Measurements from ENCODE around the gene NCAN. TPM values are rescaled to one million over a fixed set of nuclear protein-coding genes. Genes with fewer than 3 reads are reported as not detected.
A peak's percentile ranks its signal among the peaks of the same experiment; 100 is the strongest.

NCAN gene
- total RNA-seq, 1 donor from 2014 or later: not detected

GRCh38 chr19:19179548-19180441, 32.0 kb upstream of the NCAN start:
- no peak for DNase-seq (ENCODE audit: low spot score)

DNA sequence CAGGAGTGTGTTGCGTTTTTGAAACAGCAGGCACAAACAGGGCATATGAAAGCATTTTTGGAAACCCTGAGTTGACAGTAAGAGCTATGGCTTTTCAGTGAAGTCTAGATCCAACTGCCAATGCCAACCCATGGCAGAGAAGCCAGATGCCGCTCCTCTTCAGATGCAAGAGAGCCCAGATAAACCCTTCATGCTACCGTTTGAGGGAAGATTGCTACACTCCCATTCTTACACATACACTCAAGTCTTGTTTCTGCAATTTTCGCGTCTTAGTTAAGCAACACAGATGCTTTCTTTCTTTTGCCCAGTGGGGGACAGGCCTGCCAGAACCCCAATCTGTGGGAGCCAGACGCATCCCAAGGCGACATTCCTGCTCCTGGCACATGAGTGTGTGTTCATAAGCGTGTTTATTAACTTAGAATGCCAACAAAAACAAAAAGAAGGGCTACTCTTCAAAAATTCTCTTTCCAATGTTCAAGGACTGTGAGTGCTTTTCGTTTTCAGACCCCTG, 30.2 kb upstream of the NCAN start:
- no peaks in the 10 kb centered on the region for H3K4me1 Mint-ChIP-seq (ENCODE audit: low read depth)
- TF ChIP-seq, protein P1, sequence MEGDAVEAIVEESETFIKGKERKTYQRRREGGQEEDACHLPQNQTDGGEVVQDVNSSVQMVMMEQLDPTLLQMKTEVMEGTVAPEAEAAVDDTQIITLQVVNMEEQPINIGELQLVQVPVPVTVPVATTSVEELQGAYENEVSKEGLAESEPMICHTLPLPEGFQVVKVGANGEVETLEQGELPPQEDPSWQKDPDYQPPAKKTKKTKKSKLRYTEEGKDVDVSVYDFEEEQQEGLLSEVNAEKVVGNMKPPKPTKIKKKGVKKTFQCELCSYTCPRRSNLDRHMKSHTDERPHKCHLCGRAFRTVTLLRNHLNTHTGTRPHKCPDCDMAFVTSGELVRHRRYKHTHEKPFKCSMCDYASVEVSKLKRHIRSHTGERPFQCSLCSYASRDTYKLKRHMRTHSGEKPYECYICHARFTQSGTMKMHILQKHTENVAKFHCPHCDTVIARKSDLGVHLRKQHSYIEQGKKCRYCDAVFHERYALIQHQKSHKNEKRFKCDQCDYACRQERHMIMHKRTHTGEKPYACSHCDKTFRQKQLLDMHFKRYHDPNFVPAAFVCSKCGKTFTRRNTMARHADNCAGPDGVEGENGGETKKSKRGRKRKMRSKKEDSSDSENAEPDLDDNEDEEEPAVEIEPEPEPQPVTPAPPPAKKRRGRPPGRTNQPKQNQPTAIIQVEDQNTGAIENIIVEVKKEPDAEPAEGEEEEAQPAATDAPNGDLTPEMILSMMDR (IDR thresholded peaks at IDR 0.05): no peak
- H3K27me3 Mint-ChIP-seq (ENCODE audit: low read depth): no peaks in the 10 kb centered on the region
- H3K9me3 Mint-ChIP-seq (ENCODE audit: low read depth): no peaks in the 10 kb centered on the region
- no peak overlapping the region for H3K4me3 Mint-ChIP-seq (ENCODE audit: unreplicated experiment)
- no peak for DNase-seq (ENCODE audit: low spot score)
- H3K36me3 Mint-ChIP-seq (ENCODE audit: low read depth): peaks cover 10% of the 10 kb centered on the region
- H3K27ac Mint-ChIP-seq (ENCODE audit: unreplicated experiment): no peak overlapping the region

More at GRCh38 chr19:19179548-19180441, 32.0 kb upstream of the NCAN start:
- TF ChIP-seq, protein P1 (IDR thresholded peaks at IDR 0.05): no peak
- no peak overlapping the region for H3K27ac Mint-ChIP-seq (ENCODE audit: unreplicated experiment)
- no peaks in the 10 kb centered on the region for H3K9me3 Mint-ChIP-seq (ENCODE audit: low read depth)
- no peaks in the 10 kb centered on the region for H3K27me3 Mint-ChIP-seq (ENCODE audit: low read depth)
- peaks cover 10% of the 10 kb centered on the region for H3K36me3 Mint-ChIP-seq (ENCODE audit: low read depth)
- H3K4me1 Mint-ChIP-seq (ENCODE audit: low read depth): no peaks in the 10 kb centered on the region
- no peak overlapping the region for H3K4me3 Mint-ChIP-seq (ENCODE audit: unreplicated experiment)

- no peaks in the 10 kb centered on the region for H3K27me3 Mint-ChIP-seq (ENCODE audit: low read depth)
- peaks cover 11% of the 10 kb centered on the region for H3K36me3 Mint-ChIP-seq (ENCODE audit: low read depth)
- no peaks in the 10 kb centered on the region for H3K9me3 Mint-ChIP-seq (ENCODE audit: low read depth)
- H3K4me1 Mint-ChIP-seq (ENCODE audit: low read depth): peaks cover 14% of the 10 kb centered on the region
- H3K4me3 Mint-ChIP-seq (ENCODE audit: unreplicated experiment): no peak overlapping the region
- no peak for DNase-seq (ENCODE audit: low spot score)
- TF ChIP-seq, protein P1 (IDR thresholded peaks at IDR 0.05): peak; percentile 78
- peak overlapping the region; percentile 45 for H3K27ac Mint-ChIP-seq (ENCODE audit: unreplicated experiment)
These were observed 25.7 kb upstream of the NCAN start for GRCh38 chr19:19185853-19186740.

DNA sequence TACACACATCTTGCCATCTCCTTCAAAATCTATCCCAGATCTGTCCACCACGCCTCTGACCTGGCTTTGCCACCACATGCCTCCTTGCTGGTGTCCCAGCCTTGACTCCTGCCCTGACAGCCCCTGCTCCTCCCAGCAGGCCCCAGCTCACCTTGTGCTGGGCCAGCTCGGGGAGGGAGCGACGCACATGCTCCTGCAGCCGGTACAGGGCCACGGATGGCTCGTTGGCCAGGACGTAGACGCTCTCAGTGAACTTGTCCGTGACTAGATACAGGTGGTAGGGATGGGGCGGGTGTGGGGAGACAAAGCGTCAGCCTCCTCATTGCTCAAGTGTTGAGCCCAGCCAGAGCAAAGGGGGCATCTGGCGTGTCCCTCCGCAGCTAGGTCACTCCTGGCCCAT, 25.0 kb upstream of the NCAN start:
- Mint-ChIP-seq H3K27me3 (ENCODE audit: low read depth) (no peaks in the 10 kb centered on the region), H3K4me1 (ENCODE audit: low read depth) (peaks cover 19% of the 10 kb centered on the region), H3K9me3 (ENCODE audit: low read depth) (no peaks in the 10 kb centered on the region), H3K4me3 (ENCODE audit: unreplicated experiment) (no peak overlapping the region), H3K27ac (ENCODE audit: unreplicated experiment) (no peak overlapping the region), H3K36me3 (ENCODE audit: low read depth) (peaks cover 11% of the 10 kb centered on the region)
- TF ChIP-seq, protein P1 (IDR thresholded peaks at IDR 0.05): no peak
- no peak for DNase-seq (ENCODE audit: low spot score)

DNA sequence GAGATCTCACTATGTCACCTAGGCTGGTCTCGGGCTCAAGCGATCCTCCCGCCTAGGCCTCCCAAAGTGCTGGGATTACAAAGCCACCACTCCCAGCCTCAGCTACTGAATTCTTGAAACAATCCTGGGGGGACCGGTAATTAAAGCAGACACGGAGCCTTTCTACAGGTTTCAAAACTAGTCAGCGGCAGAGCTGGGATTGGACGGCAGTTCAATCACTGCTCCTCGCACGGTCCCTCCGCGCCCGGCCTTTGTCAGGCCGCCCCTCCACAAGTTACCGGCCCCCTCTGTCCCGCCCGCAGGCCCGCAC, 20.0 kb upstream of the NCAN start:
- H3K4me1 Mint-ChIP-seq (ENCODE audit: low read depth): peaks cover 43% of the 10 kb centered on the region
- H3K36me3 Mint-ChIP-seq (ENCODE audit: low read depth): peaks cover 5% of the 10 kb centered on the region
- H3K27ac Mint-ChIP-seq (ENCODE audit: unreplicated experiment): peak overlapping the region; percentile 98
- H3K4me3 Mint-ChIP-seq (ENCODE audit: unreplicated experiment): peak overlapping the region; percentile 93
- TF ChIP-seq, protein P1 (IDR thresholded peaks at IDR 0.05): no peak
- H3K9me3 Mint-ChIP-seq (ENCODE audit: low read depth): no peaks in the 10 kb centered on the region
- no peaks in the 10 kb centered on the region for H3K27me3 Mint-ChIP-seq (ENCODE audit: low read depth)
- no peak for DNase-seq (ENCODE audit: low spot score)

Data from chondrocyte (in vitro differentiated cells).